NT2/D1 (cell line): ENCODE measurements around the gene HOXC6.

Experiments
- SUZ12 ChIP-seq: IDR thresholded peaks from 2 replicates; pipeline ENCODE4 v1.6.1; 2011; ENCODE audit not compliant: insufficient read length, insufficient read depth; ENCODE audit errors: extremely low read depth
- YY1 ChIP-seq: IDR thresholded peaks from 2 replicates; pipeline ENCODE4 v1.6.1; 2011; ENCODE audit not compliant: insufficient read length, insufficient read depth
- ZNF274 ChIP-seq: IDR thresholded peaks from 2 replicates; pipeline ENCODE4 v1.6.1; 2011; ENCODE audit warnings: mild to moderate bottlenecking, low read depth, low read length

DNA sequence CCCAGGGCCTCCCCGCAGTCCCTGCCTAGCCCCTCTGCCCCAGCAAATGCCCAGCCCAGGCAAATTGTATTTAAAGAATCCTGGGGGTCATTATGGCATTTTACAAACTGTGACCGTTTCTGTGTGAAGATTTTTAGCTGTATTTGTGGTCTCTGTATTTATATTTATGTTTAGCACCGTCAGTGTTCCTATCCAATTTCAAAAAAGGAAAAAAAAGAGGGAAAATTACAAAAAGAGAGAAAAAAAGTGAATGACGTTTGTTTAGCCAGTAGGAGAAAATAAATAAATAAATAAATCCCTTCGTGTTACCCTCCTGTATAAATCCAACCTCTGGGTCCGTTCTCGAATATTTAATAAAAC is 2.2 kb downstream of the HOXC6 start:
- TF ChIP-seq YY1: no peak
- TF ChIP-seq SUZ12: no peak
- no peak for TF ChIP-seq ZNF274
